WTC11 (cell line): ENCODE data around the gene FAM114A2. TPM values are rescaled to one million over a fixed set of nuclear protein-coding genes. Genes with fewer than 3 reads are reported as not detected.

Source experiments
- ATAC-seq: fragments of 200-7000 bp; cut with Tn5 transposase; 2 replicates; pipeline ENCODE4 v1.10.0; 2021; ENCODE audit warnings: mild to moderate bottlenecking, moderate library complexity
- CTCF ChIA-PET: fragments of 300-600 bp; sonication (Branson Sonifier 250); formaldehyde crosslinking; loops from one replicate; lab custom pipeline; 2021; ENCODE audit warnings: antibody characterized with exemption; lab: Charles Lee
- POLR2A ChIA-PET: fragments of 350-600 bp; sonication (Branson Sonifier 250); formaldehyde crosslinking; loops from one replicate; lab custom pipeline; 2021; ENCODE audit warnings: antibody characterized with exemption; lab: Charles Lee
- DNase-seq: peaks from one replicate; pipeline ENCODE4 v3.0.0; 2021; ENCODE audit warnings: low spot score
- H3K27ac Mint-ChIP-seq: 2 replicates; pipeline ENCODE4 v1.8.0; 2021; ENCODE audit warnings: mixed read lengths
- H3K27me3 Mint-ChIP-seq: 2 replicates; pipeline ENCODE4 v1.8.0; 2021; ENCODE audit warnings: low read depth, mild to moderate bottlenecking, moderate library complexity, mixed read lengths
- H3K36me3 Mint-ChIP-seq: 2 replicates; pipeline ENCODE4 v1.8.0; 2021; ENCODE audit warnings: mixed read lengths
- H3K4me1 Mint-ChIP-seq: 2 replicates; pipeline ENCODE4 v1.8.0; 2022; ENCODE audit warnings: mixed read lengths
- H3K4me3 Mint-ChIP-seq: 2 replicates; pipeline ENCODE4 v1.8.0; 2021; ENCODE audit warnings: mild to moderate bottlenecking, moderate library complexity, mixed read lengths
- H3K9me3 Mint-ChIP-seq: 2 replicates; pipeline ENCODE4 v1.8.0; 2021; ENCODE audit warnings: mixed read lengths
- ATF1 ChIP-seq: sonication (generic); formaldehyde crosslinking; IDR thresholded peaks from 2 replicates; pipeline ENCODE4 v1.8.1; 2023; ENCODE audit warnings: mild to moderate bottlenecking, moderate library complexity, missing genetic modification reagents
- CBFB ChIP-seq: sonication (generic); formaldehyde crosslinking; IDR thresholded peaks from 2 replicates; pipeline ENCODE4 v1.8.1; 2022; ENCODE audit warnings: mild to moderate bottlenecking, low read depth, missing genetic modification reagents
- CREM ChIP-seq: sonication (generic); formaldehyde crosslinking; IDR thresholded peaks from 2 replicates; pipeline ENCODE4 v1.8.1; 2022; ENCODE audit warnings: mild to moderate bottlenecking, missing genetic modification reagents, moderate library complexity
- EMX1 ChIP-seq: fragments of 250-450 bp; sonication (Bioruptor Pico); IDR thresholded peaks from 2 replicates; pipeline ENCODE4 v1.8.0; 2021; ENCODE audit warnings: mild to moderate bottlenecking
- FOXJ3 ChIP-seq: sonication (generic); formaldehyde crosslinking; IDR thresholded peaks from 2 replicates; pipeline ENCODE4 v1.9.0; 2021; ENCODE audit warnings: missing genetic modification reagents, mild to moderate bottlenecking, borderline replicate concordance
- FOXP1 ChIP-seq: sonication (generic); formaldehyde crosslinking; IDR thresholded peaks from 2 replicates; pipeline ENCODE4 v1.8.0; 2022; ENCODE audit warnings: missing genetic modification reagents, mild to moderate bottlenecking, moderate library complexity, borderline replicate concordance
- total RNA-seq: library from RNA; stranded (reverse); gene quantifications from 3 replicates; pipeline ENCODE4 v1.2.3, GENCODE V29; 2021
- TF ChIP-seq, protein P1 (sequence below): sonication (generic); formaldehyde crosslinking; IDR thresholded peaks from 2 replicates; pipeline ENCODE4 v1.8.1; 2023; ENCODE audit warnings: mild to moderate bottlenecking, missing genetic modification reagents
- TF ChIP-seq, protein P2 (sequence below): sonication (generic); formaldehyde crosslinking; IDR thresholded peaks from 2 replicates; pipeline ENCODE4 v1.8.1; 2022; ENCODE audit warnings: mild to moderate bottlenecking, missing genetic modification reagents, moderate library complexity, borderline replicate concordance
- TF ChIP-seq, protein P3 (sequence below): fragments of 250-450 bp; sonication (Bioruptor Pico); IDR thresholded peaks from 2 replicates; pipeline ENCODE4 v2.1.2; 2022; ENCODE audit warnings: mild to moderate bottlenecking, moderate library complexity
- TF ChIP-seq, protein P4 (sequence below): sonication (generic); formaldehyde crosslinking; IDR thresholded peaks from 2 replicates; pipeline ENCODE4 v1.8.1; 2022; ENCODE audit warnings: mild to moderate bottlenecking, moderate library complexity, missing genetic modification reagents
- TF ChIP-seq, protein P5 (sequence below): sonication (generic); formaldehyde crosslinking; conservative IDR thresholded peaks from 2 replicates; pipeline ENCODE4 v1.8.1; 2022; ENCODE audit warnings: mild to moderate bottlenecking, missing genetic modification reagents
- TF ChIP-seq, protein P6 (sequence below): sonication (generic); formaldehyde crosslinking; IDR thresholded peaks from 2 replicates; pipeline ENCODE4 v1.8.1; 2023; ENCODE audit warnings: mild to moderate bottlenecking, missing genetic modification reagents, borderline replicate concordance
- TF ChIP-seq, protein P7 (sequence below): sonication (generic); formaldehyde crosslinking; IDR thresholded peaks from 2 replicates; pipeline ENCODE4 v1.8.0; 2023; ENCODE audit warnings: missing genetic modification reagents, mild to moderate bottlenecking, borderline replicate concordance
- TF ChIP-seq, protein P8 (sequence below): fragments of 250-450 bp; sonication (Bioruptor Pico); IDR thresholded peaks from 2 replicates; pipeline ENCODE4 v1.9.0; 2021; ENCODE audit warnings: moderate library complexity, mild to moderate bottlenecking, inconsistent platforms, borderline replicate concordance
- TF ChIP-seq, protein P9 (sequence below): sonication (generic); formaldehyde crosslinking; IDR thresholded peaks from 2 replicates; pipeline ENCODE4 v1.8.1; 2022; ENCODE audit warnings: missing genetic modification reagents, borderline replicate concordance

FAM114A2 gene
- total RNA-seq, 1 experiment from 2014 or later, result 10.1 TPM

DNA sequence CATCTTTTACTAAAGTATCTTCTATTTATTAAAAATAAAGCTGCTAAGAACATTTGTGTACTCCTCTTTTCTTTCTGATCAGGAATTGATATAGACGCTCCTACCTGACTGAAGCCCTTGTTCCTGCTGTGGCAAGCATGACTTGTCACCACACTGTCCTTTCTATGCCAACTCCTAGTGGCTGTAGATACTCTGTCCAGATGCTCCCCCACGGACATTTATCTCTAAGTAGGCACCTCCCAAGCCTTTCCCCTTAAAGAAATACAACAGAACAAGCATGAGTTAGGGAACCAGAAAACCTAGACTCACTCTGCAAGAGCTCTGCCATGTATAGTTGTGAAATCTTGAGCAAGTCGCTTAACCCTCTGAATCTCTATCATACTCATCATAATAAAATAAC is 53.2 kb downstream of the FAM114A2 start (continued):
- TF ChIP-seq, protein P1, sequence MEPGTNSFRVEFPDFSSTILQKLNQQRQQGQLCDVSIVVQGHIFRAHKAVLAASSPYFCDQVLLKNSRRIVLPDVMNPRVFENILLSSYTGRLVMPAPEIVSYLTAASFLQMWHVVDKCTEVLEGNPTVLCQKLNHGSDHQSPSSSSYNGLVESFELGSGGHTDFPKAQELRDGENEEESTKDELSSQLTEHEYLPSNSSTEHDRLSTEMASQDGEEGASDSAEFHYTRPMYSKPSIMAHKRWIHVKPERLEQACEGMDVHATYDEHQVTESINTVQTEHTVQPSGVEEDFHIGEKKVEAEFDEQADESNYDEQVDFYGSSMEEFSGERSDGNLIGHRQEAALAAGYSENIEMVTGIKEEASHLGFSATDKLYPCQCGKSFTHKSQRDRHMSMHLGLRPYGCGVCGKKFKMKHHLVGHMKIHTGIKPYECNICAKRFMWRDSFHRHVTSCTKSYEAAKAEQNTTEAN (CRISPR knock-in tag), result no peak

DNA sequence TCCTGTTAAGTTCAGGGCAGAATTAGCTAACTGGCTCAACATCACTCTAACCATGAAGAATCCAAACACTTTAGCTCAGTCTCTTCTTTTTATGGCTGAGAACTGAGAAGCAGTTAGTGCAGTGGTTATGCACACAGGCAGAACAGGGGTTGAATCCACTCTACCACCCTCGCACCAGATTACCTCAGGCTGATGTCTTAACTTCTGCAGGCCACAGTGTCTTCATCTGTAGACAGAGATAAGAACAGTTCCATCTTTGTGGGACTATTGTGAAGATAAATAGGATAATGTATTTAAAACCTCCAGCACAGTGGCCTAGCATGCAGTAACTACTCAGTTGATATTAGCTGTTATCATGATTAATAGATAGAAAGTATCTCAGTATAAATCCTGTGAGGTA is 54.8 kb downstream of the FAM114A2 start:
- Mint-ChIP-seq H3K27ac (no peak overlapping the region), H3K4me3 (no peak overlapping the region), H3K4me1 (no peaks in the 10 kb centered on the region), H3K36me3 (no peaks in the 10 kb centered on the region), H3K27me3 (no peaks in the 10 kb centered on the region), H3K9me3 (no peaks in the 10 kb centered on the region)
- POLR2A ChIA-PET, result no interaction called here
- no peak for ATAC-seq
- no peak for DNase-seq
- TF ChIP-seq, protein P2, sequence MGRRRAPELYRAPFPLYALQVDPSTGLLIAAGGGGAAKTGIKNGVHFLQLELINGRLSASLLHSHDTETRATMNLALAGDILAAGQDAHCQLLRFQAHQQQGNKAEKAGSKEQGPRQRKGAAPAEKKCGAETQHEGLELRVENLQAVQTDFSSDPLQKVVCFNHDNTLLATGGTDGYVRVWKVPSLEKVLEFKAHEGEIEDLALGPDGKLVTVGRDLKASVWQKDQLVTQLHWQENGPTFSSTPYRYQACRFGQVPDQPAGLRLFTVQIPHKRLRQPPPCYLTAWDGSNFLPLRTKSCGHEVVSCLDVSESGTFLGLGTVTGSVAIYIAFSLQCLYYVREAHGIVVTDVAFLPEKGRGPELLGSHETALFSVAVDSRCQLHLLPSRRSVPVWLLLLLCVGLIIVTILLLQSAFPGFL (CRISPR knock-in tag), result no peak
- TF ChIP-seq FOXJ3 (CRISPR knock-in tag), result no peak
- CTCF ChIA-PET, result interaction anchor here (1.4 kb wide), 1 partner anchor 9 kb away, joined by 4 read pairs; no protein-coding TSS in a partner anchor

DNA sequence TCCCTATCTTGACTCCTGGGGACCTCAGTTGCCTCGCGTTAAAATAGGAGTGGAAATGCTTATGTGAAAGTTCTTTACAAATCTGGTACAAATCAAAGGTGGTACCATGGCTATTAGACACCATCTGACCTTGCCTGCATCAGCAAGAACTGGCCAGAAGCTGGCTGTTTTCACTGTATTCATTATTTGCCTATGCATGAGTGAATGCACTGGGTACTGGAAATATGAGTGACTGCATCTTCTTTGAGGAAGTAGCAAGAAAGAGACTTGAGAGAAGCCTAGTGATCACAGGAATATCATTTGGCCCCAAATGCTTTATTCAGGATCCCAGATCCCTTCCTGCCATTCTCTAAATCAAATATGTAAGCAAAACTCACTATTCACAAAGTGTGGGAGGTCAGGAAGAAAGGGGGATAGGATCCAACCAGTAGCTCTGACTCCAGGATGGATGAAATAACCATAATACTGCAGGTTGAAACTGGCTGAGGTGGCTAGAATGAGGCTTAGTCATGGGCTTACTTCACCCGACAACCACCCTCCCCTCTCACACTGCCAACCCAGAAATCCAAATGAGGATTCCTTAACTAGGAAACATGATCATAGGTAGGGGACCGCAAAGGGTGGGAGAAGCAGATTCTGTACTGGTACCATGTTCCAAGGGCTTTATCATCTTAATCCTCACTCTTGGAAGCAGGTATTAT is 56.7 kb downstream of the FAM114A2 start:
- DNase-seq (no peak), ATAC-seq (no peak)
- Mint-ChIP-seq H3K27ac (no peak overlapping the region), H3K4me3 (no peak overlapping the region), H3K27me3 (no peaks in the 10 kb centered on the region), H3K4me1 (no peaks in the 10 kb centered on the region), H3K9me3 (no peaks in the 10 kb centered on the region), H3K36me3 (no peaks in the 10 kb centered on the region)
- POLR2A ChIA-PET, result no interaction called here
- CTCF ChIA-PET, result no interaction called here
- TF ChIP-seq, protein P3, sequence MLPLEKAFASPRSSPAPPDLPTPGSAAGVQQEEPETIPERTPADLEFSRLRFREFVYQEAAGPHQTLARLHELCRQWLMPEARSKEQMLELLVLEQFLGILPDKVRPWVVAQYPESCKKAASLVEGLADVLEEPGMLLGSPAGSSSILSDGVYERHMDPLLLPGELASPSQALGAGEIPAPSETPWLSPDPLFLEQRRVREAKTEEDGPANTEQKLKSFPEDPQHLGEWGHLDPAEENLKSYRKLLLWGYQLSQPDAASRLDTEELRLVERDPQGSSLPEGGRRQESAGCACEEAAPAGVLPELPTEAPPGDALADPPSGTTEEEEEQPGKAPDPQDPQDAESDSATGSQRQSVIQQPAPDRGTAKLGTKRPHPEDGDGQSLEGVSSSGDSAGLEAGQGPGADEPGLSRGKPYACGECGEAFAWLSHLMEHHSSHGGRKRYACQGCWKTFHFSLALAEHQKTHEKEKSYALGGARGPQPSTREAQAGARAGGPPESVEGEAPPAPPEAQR (CRISPR knock-in tag), result no peak
- no peak for TF ChIP-seq CBFB
- TF ChIP-seq, protein P4, sequence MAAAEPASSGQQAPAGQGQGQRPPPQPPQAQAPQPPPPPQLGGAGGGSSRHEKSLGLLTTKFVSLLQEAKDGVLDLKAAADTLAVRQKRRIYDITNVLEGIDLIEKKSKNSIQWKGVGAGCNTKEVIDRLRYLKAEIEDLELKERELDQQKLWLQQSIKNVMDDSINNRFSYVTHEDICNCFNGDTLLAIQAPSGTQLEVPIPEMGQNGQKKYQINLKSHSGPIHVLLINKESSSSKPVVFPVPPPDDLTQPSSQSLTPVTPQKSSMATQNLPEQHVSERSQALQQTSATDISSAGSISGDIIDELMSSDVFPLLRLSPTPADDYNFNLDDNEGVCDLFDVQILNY (CRISPR knock-in tag), result no peak
- TF ChIP-seq EMX1 (CRISPR knock-in tag), result no peak
- no peak for TF ChIP-seq ATF1 (CRISPR knock-in tag)
- TF ChIP-seq, protein P5, sequence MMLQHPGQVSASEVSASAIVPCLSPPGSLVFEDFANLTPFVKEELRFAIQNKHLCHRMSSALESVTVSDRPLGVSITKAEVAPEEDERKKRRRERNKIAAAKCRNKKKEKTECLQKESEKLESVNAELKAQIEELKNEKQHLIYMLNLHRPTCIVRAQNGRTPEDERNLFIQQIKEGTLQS (CRISPR knock-in tag), result no peak
- TF ChIP-seq, protein P6, sequence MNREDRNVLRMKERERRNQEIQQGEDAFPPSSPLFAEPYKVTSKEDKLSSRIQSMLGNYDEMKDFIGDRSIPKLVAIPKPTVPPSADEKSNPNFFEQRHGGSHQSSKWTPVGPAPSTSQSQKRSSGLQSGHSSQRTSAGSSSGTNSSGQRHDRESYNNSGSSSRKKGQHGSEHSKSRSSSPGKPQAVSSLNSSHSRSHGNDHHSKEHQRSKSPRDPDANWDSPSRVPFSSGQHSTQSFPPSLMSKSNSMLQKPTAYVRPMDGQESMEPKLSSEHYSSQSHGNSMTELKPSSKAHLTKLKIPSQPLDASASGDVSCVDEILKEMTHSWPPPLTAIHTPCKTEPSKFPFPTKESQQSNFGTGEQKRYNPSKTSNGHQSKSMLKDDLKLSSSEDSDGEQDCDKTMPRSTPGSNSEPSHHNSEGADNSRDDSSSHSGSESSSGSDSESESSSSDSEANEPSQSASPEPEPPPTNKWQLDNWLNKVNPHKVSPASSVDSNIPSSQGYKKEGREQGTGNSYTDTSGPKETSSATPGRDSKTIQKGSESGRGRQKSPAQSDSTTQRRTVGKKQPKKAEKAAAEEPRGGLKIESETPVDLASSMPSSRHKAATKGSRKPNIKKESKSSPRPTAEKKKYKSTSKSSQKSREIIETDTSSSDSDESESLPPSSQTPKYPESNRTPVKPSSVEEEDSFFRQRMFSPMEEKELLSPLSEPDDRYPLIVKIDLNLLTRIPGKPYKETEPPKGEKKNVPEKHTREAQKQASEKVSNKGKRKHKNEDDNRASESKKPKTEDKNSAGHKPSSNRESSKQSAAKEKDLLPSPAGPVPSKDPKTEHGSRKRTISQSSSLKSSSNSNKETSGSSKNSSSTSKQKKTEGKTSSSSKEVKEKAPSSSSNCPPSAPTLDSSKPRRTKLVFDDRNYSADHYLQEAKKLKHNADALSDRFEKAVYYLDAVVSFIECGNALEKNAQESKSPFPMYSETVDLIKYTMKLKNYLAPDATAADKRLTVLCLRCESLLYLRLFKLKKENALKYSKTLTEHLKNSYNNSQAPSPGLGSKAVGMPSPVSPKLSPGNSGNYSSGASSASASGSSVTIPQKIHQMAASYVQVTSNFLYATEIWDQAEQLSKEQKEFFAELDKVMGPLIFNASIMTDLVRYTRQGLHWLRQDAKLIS, result no peak
- TF ChIP-seq, protein P7, sequence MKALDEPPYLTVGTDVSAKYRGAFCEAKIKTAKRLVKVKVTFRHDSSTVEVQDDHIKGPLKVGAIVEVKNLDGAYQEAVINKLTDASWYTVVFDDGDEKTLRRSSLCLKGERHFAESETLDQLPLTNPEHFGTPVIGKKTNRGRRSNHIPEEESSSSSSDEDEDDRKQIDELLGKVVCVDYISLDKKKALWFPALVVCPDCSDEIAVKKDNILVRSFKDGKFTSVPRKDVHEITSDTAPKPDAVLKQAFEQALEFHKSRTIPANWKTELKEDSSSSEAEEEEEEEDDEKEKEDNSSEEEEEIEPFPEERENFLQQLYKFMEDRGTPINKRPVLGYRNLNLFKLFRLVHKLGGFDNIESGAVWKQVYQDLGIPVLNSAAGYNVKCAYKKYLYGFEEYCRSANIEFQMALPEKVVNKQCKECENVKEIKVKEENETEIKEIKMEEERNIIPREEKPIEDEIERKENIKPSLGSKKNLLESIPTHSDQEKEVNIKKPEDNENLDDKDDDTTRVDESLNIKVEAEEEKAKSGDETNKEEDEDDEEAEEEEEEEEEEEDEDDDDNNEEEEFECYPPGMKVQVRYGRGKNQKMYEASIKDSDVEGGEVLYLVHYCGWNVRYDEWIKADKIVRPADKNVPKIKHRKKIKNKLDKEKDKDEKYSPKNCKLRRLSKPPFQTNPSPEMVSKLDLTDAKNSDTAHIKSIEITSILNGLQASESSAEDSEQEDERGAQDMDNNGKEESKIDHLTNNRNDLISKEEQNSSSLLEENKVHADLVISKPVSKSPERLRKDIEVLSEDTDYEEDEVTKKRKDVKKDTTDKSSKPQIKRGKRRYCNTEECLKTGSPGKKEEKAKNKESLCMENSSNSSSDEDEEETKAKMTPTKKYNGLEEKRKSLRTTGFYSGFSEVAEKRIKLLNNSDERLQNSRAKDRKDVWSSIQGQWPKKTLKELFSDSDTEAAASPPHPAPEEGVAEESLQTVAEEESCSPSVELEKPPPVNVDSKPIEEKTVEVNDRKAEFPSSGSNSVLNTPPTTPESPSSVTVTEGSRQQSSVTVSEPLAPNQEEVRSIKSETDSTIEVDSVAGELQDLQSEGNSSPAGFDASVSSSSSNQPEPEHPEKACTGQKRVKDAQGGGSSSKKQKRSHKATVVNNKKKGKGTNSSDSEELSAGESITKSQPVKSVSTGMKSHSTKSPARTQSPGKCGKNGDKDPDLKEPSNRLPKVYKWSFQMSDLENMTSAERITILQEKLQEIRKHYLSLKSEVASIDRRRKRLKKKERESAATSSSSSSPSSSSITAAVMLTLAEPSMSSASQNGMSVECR (CRISPR knock-in tag), result no peak
- TF ChIP-seq FOXP1, result no peak
- TF ChIP-seq, protein P8, sequence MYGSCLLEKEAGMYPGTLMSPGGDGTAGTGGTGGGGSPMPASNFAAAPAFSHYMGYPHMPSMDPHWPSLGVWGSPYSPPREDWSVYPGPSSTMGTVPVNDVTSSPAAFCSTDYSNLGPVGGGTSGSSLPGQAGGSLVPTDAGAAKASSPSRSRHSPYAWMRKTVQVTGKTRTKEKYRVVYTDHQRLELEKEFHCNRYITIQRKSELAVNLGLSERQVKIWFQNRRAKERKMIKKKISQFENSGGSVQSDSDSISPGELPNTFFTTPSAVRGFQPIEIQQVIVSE, result no peak
- no peak for TF ChIP-seq CREM (CRISPR knock-in tag)
- TF ChIP-seq, protein P9, sequence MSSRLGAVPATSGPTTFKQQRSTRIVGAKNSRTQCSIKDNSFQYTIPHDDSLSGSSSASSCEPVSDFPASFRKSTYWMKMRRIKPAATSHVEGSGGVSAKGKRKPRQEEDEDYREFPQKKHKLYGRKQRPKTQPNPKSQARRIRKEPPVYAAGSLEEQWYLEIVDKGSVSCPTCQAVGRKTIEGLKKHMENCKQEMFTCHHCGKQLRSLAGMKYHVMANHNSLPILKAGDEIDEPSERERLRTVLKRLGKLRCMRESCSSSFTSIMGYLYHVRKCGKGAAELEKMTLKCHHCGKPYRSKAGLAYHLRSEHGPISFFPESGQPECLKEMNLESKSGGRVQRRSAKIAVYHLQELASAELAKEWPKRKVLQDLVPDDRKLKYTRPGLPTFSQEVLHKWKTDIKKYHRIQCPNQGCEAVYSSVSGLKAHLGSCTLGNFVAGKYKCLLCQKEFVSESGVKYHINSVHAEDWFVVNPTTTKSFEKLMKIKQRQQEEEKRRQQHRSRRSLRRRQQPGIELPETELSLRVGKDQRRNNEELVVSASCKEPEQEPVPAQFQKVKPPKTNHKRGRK (CRISPR knock-in tag), result no peak
